Head of caudate nucleus (tissue), 42 donors: ENCODE data around the gene RPEL1.
"Not testable (repeated sequence)": the region's sequence is repeated elsewhere in the genome, so short reads cannot be mapped to it uniquely, and the experiment has no call there.

Experiments used
- DNase-seq, 42 donors: peaks; one replicate each; pipeline versions ENCODE4 v3.0.0 to v3.0.0-alpha.2; 2020 to 2021; ENCODE audit warnings: mixed read lengths in 7 of 42
- intact Hi-C: fragments of 100-400 bp; cut with DNase I; formaldehyde crosslinking; loops from one replicate; pipeline ENCODE4 v1.15.0; 2022

The RPEL1 gene

GRCh38 chr10:103231047-103231551 is 14.6 kb upstream of the RPEL1 start:
- intact Hi-C loops: no loop called here
- no peak for DNase-seq

GRCh38 chr10:103232131-103232673 is 13.5 kb upstream of the RPEL1 start:
- intact Hi-C loops: no loop called here
- no peak for DNase-seq

- DNase-seq: no peak
- intact Hi-C loops: no loop called here
Measured at GRCh38 chr10:103232772-103233488, 12.8 kb upstream of the RPEL1 start.

- intact Hi-C loops: no loop called here
- DNase-seq: no peak
Measured at GRCh38 chr10:103235775-103236174, 9.9 kb upstream of the RPEL1 start.

GRCh38 chr10:103238506-103239252 is 7.0 kb upstream of the RPEL1 start:
- DNase-seq: peak in 7 of 42 donors; percentile 5 to 45 (median 20)
- intact Hi-C loops: no loop called here

GRCh38 chr10:103241262-103242011 is 4.2 kb upstream of the RPEL1 start:
- intact Hi-C loops: loop anchor here (10.0 kb wide), 1 partner anchor 507 kb away; no protein-coding TSS in a partner anchor
- DNase-seq: peak in 12 of 42 donors; percentile 7 to 69 (median 24)

GRCh38 chr10:103244666-103245271 is 918 bp upstream of the RPEL1 start:
- intact Hi-C loops: loop anchor here (2.0 to 10.0 kb wide), 2 partner anchors 326 to 510 kb away; partner anchors contain the start of gene CNNM2

GRCh38 chr10:103246324-103246723 is 637 bp downstream of the RPEL1 start:
- DNase-seq: no peak
- intact Hi-C loops: loop anchor here (10.0 kb wide), 1 partner anchor 512 kb away; no protein-coding TSS in a partner anchor

More at GRCh38 chr10:103244666-103245271, 918 bp upstream of the RPEL1 start:
- peak; percentile 34 to 92 (median 81) for DNase-seq

- intact Hi-C loops: no loop called here
Measured at GRCh38 chr10:103254113-103254512, 8.4 kb downstream of the RPEL1 start.

GRCh38 chr10:103254538-103255325 is 9.0 kb downstream of the RPEL1 start:
- intact Hi-C loops: no loop called here
- DNase-seq: peak in 30 of 42 donors; percentile 13 to 85 (median 52)

More at GRCh38 chr10:103254113-103254512, 8.4 kb downstream of the RPEL1 start:
- no peak for DNase-seq

- DNase-seq: no peak
- intact Hi-C loops: no loop called here
Measured at GRCh38 chr10:103256613-103257012, 10.9 kb downstream of the RPEL1 start.

- no peak for DNase-seq
- intact Hi-C loops: no loop called here
Measured at GRCh38 chr10:103257812-103258211, 12.1 kb downstream of the RPEL1 start.

- DNase-seq, intact Hi-C loops: not testable (repeated sequence)
Measured at GRCh38 chr10:103258928-103259327, 13.2 kb downstream of the RPEL1 start.

- intact Hi-C loops: no loop called here
- no peak for DNase-seq
Measured at GRCh38 chr10:103259989-103260388, 14.3 kb downstream of the RPEL1 start.

- DNase-seq: no peak
- intact Hi-C loops: no loop called here
Measured at GRCh38 chr10:103262229-103262628, 16.5 kb downstream of the RPEL1 start.

GRCh38 chr10:103265717-103266329 is 20.1 kb downstream of the RPEL1 start:
- intact Hi-C loops: no loop called here
- peak in 24 of 42 donors; percentile 11 to 64 (median 34) for DNase-seq

GRCh38 chr10:103273041-103273441 is 27.4 kb downstream of the RPEL1 start:
- intact Hi-C loops: no loop called here
- peak in 2 of 42 donors; percentile 12 to 51 for DNase-seq
